Motor neuron (in vitro differentiated cells): ENCODE measurements around the gene PAPOLA. TPM values are rescaled to one million over a fixed set of nuclear protein-coding genes. Genes with fewer than 3 reads are reported as not detected.
A peak's percentile ranks its signal among the peaks of the same experiment; 100 is the strongest.

Experiments used
- ATAC-seq, 8 experiments: fragments of 200-7000 bp; cut with Tn5 transposase; replicated peaks in 6 of 8; 2 replicates each; pipeline ENCODE4 v1.8.0; 2021; ENCODE audit warnings: mild to moderate bottlenecking in 8 of 8, moderate library complexity in 8 of 8
- H3K27ac ChIP-seq, 2 donors: fragments of 250-450 bp; sonication (Bioruptor Pico); 2 replicates each; pipeline ENCODE4 v1.9.0; 2021; ENCODE audit warnings: antibody characterized with exemption in 2 of 2, mild to moderate bottlenecking in 2 of 2, moderate library complexity in 1 of 2
- H3K4me1 ChIP-seq, 2 donors: fragments of 250-450 bp; sonication (Bioruptor Pico); replicated peaks in 1 of 2; 2 replicates each; pipeline ENCODE4 v1.6.1; 2021; ENCODE audit warnings: antibody characterized with exemption in 2 of 2, mild to moderate bottlenecking in 2 of 2, moderate library complexity in 1 of 2
- H3K4me3 ChIP-seq, 5 donors: fragments of 250-450 bp; sonication (Bioruptor Pico); 2 replicates each; pipeline ENCODE4 v1.9.0; 2021; ENCODE audit warnings: antibody characterized with exemption in 5 of 5, mild to moderate bottlenecking in 5 of 5, moderate library complexity in 4 of 5
- WGBS, 10 experiments: fragments of 450-650 bp; shearing (Covaris generic); methylation state at CpG; one replicate each; pipeline ENCODE4 v1.0.0; 2022; 5-methylcytosine and 5-hydroxymethylcytosine counted together
- in situ Hi-C, 9 experiments: fragments of 400-800 bp; cut with MboI; loops; one replicate each; pipeline ENCODE4 v1.15.0; 2021; ENCODE audit warnings: low sequenced_read_pairs in 9 of 9, low pct_unique_long_range_greater_than_20kb in 2 of 9; ENCODE audit not compliant: unreplicated experiment in 9 of 9
- total RNA-seq, 8 experiments: library from RNA; unstranded; fragments of 300-600 nt; gene quantifications; 2 replicates each; pipeline versions ENCODE4 v1.2.3 to v1.2.4, GENCODE V29; 2022

PAPOLA gene
- total RNA-seq, 8 experiments from 2014 or later, result 88.2 to 205 (median 126) TPM

DNA sequence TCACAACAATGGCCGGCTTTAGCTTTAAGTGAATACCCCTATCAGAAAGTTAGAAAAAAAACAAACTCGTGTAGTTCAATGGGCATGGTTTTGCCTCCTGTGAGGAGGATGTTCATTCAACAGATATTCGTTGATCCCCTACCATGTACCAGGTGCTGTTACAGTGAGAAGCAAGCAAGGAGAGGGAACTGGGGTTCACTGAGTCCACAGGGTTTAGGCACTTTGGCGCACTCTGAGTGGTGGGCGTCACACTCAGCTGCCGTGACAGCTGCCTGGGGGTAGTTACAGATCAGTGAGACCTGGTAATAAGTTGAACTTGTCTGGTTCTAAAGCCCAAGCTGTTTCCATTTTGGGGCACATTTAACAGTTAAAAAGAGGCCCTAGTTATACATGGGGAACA is 74.2 kb downstream of the PAPOLA start:
- WGBS, 10 experiments, result 40 to 100% (median 80%) methylated on average over 1 to 6 of the region's 6 CpGs; no CpG with 5 or more reads in 2 of the 10 experiments
- no peak for ATAC-seq
- in situ Hi-C loops, result loop anchor here in 4 of 9 experiments (25.0 kb wide), 1 partner anchor 161 kb away; no protein-coding TSS in a partner anchor

GRCh38 chr14:96576937-96577336 is 74.8 kb downstream of the PAPOLA start:
- Histone ChIP-seq H3K4me3 (no peak overlapping the region), H3K4me1 (no peaks in the 10 kb centered on the region), H3K27ac (no peak overlapping the region)
- ATAC-seq, result no peak
- 0 to 100% (median 91%) methylated on average over 1 of the region's 3 CpGs; no CpG with 5 or more reads in 7 of the 10 experiments for WGBS, 10 experiments
- in situ Hi-C loops, result loop anchor here in 4 of 9 experiments (25.0 kb wide), 1 partner anchor 160 kb away; no protein-coding TSS in a partner anchor

More for the DNA sequence above, 74.2 kb downstream of the PAPOLA start:
- Histone ChIP-seq H3K4me3 (no peak overlapping the region), H3K4me1 (no peaks in the 10 kb centered on the region), H3K27ac (no peak overlapping the region)

DNA sequence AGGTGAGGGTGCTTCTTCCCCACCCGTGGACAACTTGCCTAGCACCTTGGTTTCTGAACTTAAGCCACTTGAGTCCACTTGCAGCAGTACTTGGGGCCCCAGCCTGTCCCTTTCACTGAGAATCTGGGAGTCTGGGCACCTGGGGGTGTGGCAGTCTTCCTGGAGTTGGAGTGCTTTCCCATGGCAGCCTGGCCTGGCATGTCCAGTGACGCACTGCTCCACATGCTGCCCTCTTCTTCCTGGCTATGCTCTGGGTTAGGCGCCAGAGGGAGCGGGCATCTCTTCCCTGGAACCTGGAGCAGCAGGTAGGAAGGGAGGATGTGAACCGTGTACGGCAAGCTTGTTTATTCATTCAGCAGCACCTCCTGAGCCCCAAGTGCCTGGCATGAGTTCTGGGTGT is 76.4 kb downstream of the PAPOLA start:
- in situ Hi-C loops, result loop anchor here in 4 of 9 experiments (25.0 kb wide), 1 partner anchor 159 kb away; no protein-coding TSS in a partner anchor
- WGBS, 10 experiments, result 50 to 100% (median 84%) methylated on average over 2 to 5 of the region's 6 CpGs; no CpG with 5 or more reads in 6 of the 10 experiments
- no peak overlapping the region for H3K27ac ChIP-seq
- H3K4me1 ChIP-seq, result no peaks in the 10 kb centered on the region
- no peak overlapping the region for H3K4me3 ChIP-seq
- no peak for ATAC-seq

GRCh38 chr14:96579358-96579757 is 77.2 kb downstream of the PAPOLA start:
- Histone ChIP-seq H3K4me1 (peaks cover under 1% of the 10 kb centered on the region in 2 donors), H3K4me3 (no peak overlapping the region), H3K27ac (no peak overlapping the region)
- 45 to 100% (median 83%) methylated on average over 1 to 6 of the region's 6 CpGs; no CpG with 5 or more reads in 4 of the 10 experiments for WGBS, 10 experiments
- no peak for ATAC-seq
- in situ Hi-C loops, result loop anchor here in 4 of 9 experiments (25.0 kb wide), 1 partner anchor 158 kb away; no protein-coding TSS in a partner anchor

- WGBS, 10 experiments, result 83 to 100% (median 89%) methylated on average over 1 to 6 of the region's 6 CpGs; no CpG with 5 or more reads in 6 of the 10 experiments
- ATAC-seq, result no peak
- Histone ChIP-seq H3K4me1 (peaks cover 5% of the 10 kb centered on the region in 2 donors), H3K4me3 (no peak overlapping the region), H3K27ac (no peak overlapping the region)
- in situ Hi-C loops, result loop anchor here in 6 of 9 experiments (10.0 to 25.0 kb wide), 2 partner anchors 155 to 157 kb away; no protein-coding TSS in a partner anchor
Measured at GRCh38 chr14:96579855-96580254, 77.7 kb downstream of the PAPOLA start.

- ATAC-seq, result no peak
- peaks cover 12% of the 10 kb centered on the region in 2 donors for H3K4me1 ChIP-seq
- no peak overlapping the region for H3K4me3 ChIP-seq
- no peak overlapping the region for H3K27ac ChIP-seq
- 17 to 61% (median 35%) methylated on average over 2 to 8 of the region's 9 CpGs; no CpG with 5 or more reads in 2 of the 10 experiments for WGBS, 10 experiments
- in situ Hi-C loops, result loop anchor here in 6 of 9 experiments (10.0 to 25.0 kb wide), 2 partner anchors 154 to 157 kb away; no protein-coding TSS in a partner anchor
Measured at GRCh38 chr14:96580566-96580965, 78.4 kb downstream of the PAPOLA start.

GRCh38 chr14:96581026-96581425 is 78.8 kb downstream of the PAPOLA start:
- ATAC-seq, result no peak

GRCh38 chr14:96581902-96582301 is 79.7 kb downstream of the PAPOLA start:
- in situ Hi-C loops, result loop anchor here in 6 of 9 experiments (10.0 to 25.0 kb wide), 2 partner anchors 153 to 155 kb away; no protein-coding TSS in a partner anchor

More at GRCh38 chr14:96581026-96581425, 78.8 kb downstream of the PAPOLA start:
- WGBS, 10 experiments, result 61 to 100% (median 81%) methylated on average over 1 to 5 of the region's 8 CpGs; no CpG with 5 or more reads in 1 of the 10 experiments
- in situ Hi-C loops, result loop anchor here in 6 of 9 experiments (10.0 to 25.0 kb wide), 2 partner anchors 154 to 156 kb away; no protein-coding TSS in a partner anchor
- Histone ChIP-seq H3K4me1 (peaks cover 12 to 17% of the 10 kb centered on the region in 2 donors), H3K4me3 (no peak overlapping the region), H3K27ac (no peak overlapping the region)

GRCh38 chr14:96582411-96582961 is 80.3 kb downstream of the PAPOLA start:
- Histone ChIP-seq H3K4me3 (no peak overlapping the region), H3K27ac (no peak overlapping the region), H3K4me1 (peaks cover 12 to 19% of the 10 kb centered on the region in 2 donors)
- in situ Hi-C loops, result loop anchor here in 6 of 9 experiments (10.0 to 25.0 kb wide), 2 partner anchors 152 to 155 kb away; no protein-coding TSS in a partner anchor
- WGBS, 10 experiments, result 20 to 77% (median 67%) methylated on average over 1 to 2 of the region's 12 CpGs; no CpG with 5 or more reads in 5 of the 10 experiments
- ATAC-seq, result no peak

More at GRCh38 chr14:96581902-96582301, 79.7 kb downstream of the PAPOLA start:
- peak in 1 of 8 experiments; percentile 7 for ATAC-seq
- 50 to 96% (median 72%) methylated on average over 2 to 7 of the region's 7 CpGs; no CpG with 5 or more reads in 3 of the 10 experiments for WGBS, 10 experiments
- peaks cover 12 to 19% of the 10 kb centered on the region in 2 donors for H3K4me1 ChIP-seq
- H3K4me3 ChIP-seq, result no peak overlapping the region
- H3K27ac ChIP-seq, result no peak overlapping the region

GRCh38 chr14:96582995-96583394 is 80.8 kb downstream of the PAPOLA start:
- in situ Hi-C loops, result loop anchor here in 6 of 9 experiments (10.0 to 25.0 kb wide), 2 partner anchors 152 to 154 kb away; no protein-coding TSS in a partner anchor
- Histone ChIP-seq H3K27ac (no peak overlapping the region), H3K4me3 (no peak overlapping the region), H3K4me1 (peaks cover 12 to 19% of the 10 kb centered on the region in 2 donors)
- 0 to 90% (median 80%) methylated on average over 1 to 2 of the region's 4 CpGs; no CpG with 5 or more reads in 7 of the 10 experiments for WGBS, 10 experiments
- no peak for ATAC-seq

DNA sequence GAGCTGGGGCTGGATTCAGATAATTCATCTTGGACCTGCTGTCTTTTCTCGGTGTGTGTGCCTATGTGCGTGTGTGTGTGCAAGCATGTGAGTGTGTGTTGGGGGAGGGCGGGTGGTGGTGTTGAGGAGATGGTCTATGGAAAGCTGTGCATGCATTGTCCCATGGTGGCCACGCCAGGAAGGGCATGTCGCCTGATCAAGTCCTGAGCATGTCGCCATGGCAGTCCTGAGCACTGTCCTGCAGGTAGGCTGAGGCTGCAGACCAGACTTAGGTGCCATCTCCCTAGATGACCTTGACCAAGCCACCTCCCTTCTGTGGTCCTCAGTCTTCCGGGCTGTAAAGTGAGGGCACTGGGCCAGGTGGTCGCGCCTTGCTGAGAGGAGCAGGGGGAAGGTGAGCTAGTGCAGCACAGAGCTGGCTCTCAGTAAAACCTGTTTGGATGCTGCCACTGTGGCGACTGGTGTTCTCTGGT is 81.4 kb downstream of the PAPOLA start:
- in situ Hi-C loops, result loop anchor here in 6 of 9 experiments (10.0 to 25.0 kb wide), 2 partner anchors 151 to 154 kb away; no protein-coding TSS in a partner anchor
- H3K4me3 ChIP-seq, result no peak overlapping the region
- ATAC-seq, result peak in 4 of 8 experiments; percentile 1 to 10 (median 2)
- H3K27ac ChIP-seq, result no peak overlapping the region
- H3K4me1 ChIP-seq, result peaks cover 12 to 22% of the 10 kb centered on the region in 2 donors
- 17 to 100% (median 89%) methylated on average over 1 to 4 of the region's 10 CpGs; no CpG with 5 or more reads in 5 of the 10 experiments for WGBS, 10 experiments

DNA sequence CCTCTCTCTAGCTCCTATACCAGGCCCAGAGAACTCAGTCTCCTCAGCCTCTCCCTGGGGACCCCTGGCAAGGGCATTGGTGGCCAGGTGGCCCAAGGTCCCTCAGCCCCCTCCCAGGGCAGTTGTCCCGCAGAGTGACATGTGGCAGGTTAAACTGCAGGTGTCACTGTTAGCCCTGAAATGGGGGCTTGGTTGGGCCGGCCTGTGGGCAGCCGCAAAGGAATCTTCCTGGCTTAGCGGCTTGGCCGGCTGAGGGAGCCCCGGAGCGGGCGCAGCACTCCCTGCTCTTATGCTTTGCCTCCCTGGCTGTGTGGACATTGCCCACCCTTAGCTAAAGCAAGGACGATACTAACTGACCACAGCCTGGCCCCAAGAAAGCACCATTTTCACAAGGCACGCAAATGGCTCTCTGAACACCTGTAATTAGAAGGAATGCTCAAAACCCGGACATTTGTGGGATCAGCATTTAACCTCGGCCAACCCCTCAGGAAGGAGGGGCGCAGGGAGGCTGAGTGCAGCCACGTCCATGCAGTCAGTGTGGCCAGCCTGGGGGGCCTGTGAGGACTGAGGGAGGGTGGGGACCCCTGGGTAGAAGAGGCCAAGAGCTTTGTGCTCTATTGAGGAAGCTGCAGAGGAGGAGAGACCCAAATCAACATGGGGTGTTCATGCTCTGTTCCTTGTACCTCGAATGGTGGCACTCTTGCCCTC is 82.2 kb downstream of the PAPOLA start:
- WGBS, 10 experiments, result 17 to 73% (median 33%) methylated on average over 1 to 3 of the region's 15 CpGs; no CpG with 5 or more reads in 6 of the 10 experiments
- no peak overlapping the region for H3K4me3 ChIP-seq
- H3K27ac ChIP-seq, result no peak overlapping the region
- peaks cover 15 to 27% of the 10 kb centered on the region in 2 donors for H3K4me1 ChIP-seq
- in situ Hi-C loops, result loop anchor here in 6 of 9 experiments (10.0 to 25.0 kb wide), 2 partner anchors 150 to 153 kb away; no protein-coding TSS in a partner anchor
- ATAC-seq, result peak; percentile 49 to 99 (median 96)
